HG03103 (cell line): Measurements from ENCODE around the gene KCNK17.
A peak's percentile ranks its signal among the peaks of the same experiment; 100 is the strongest.

ENCODE experiments used
- ATAC-seq: cut with Tn5 transposase; IDR thresholded peaks from one replicate; pipeline ENCODE4 v1.9.1; 2021; ENCODE audit warnings: low read depth; ENCODE audit not compliant: unreplicated experiment

Gene KCNK17

DNA sequence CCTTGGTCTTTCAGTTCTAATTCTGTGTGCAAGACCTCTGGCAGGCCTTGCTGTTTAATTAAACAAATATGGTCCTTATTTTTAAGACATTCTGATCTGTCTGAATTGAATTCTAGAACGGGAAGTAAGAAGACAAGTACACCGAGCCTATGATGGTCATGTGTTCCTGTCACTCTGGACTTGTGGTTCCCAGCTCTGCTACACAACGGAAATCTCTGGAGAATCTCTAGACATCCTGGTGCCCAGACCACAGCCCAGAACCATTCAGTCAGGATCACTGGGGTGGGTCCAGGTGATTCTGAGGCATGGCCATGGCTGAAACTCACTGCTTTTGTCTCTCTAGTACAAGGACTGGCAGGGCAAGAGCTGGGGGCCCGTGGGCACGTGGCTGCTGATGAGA lies 24.2 kb upstream of the KCNK17 start:
- ATAC-seq = no peak

DNA sequence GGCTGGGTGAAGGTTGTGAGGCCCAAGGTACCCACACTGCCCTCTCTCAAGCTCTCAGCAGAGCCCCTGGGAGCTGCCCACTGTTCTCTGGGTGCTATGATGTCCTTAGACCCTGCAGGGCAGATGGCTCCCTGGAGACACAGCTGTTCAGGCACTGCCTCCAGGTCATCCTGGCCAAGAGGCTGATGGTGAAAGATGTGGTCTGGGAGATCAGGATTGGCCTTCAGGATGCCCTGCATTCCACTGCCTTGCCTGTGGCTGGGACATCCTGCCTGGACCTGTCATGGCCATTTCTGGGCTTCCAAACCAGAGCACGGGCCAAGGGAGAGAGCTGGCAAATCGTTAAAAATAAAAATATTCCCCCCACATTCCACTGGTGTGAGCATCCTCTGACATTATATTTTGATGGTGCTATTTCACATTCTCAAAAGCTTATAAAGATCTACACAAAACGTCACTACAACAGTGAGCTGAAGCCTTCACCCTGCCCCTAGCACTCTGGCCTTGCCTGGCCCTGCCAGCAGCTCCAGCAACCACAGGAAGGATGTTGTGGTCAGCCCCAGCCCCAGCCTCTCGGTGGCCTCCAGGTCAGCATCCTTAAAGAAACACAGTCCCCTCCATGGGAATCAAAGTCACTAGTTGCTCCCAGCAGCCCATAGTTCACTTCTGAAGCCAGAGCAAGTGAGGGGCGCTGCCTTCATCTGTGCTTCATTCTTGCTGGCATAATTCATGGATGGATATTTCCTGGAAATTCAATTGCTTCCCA lies 21.7 kb upstream of the KCNK17 start:
- no peak for ATAC-seq

DNA sequence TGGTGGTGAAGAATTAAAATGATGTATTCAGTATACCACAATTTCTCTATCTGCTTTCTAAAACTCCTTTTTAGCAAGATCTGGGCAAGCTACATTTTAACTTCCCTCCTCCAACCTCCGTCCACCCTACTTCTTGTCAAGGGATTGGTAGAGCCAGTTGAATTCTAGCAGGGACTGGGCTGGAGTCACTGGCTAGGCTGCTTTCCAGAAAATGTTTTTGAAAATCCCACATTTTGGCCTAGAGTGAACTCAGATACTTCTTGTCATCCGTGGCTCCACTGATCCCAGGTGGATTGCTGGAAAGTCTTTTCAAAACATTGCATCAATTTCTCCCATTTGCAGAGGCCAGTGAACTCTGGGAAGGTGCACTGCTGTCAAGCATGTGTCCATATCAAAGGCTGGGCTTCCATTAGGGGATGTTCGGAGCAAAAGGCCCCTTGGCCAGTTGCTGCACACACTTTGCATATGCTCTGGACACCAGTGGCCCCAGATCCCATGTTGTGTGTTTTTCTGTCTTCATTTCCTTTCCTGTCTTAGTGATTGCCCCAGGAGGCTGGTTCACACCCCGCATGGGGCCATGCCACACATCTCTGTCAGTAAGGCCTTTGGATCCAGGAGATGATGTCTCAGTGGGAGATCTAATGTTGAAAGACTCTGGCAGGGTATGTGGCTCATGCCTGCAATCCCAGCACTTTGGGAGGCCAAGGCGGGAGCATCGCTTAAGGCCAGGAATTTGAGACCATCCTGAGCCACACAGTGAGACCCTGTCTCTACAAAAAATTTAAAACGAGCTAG lies 19.6 kb upstream of the KCNK17 start:
- ATAC-seq = no peak

DNA sequence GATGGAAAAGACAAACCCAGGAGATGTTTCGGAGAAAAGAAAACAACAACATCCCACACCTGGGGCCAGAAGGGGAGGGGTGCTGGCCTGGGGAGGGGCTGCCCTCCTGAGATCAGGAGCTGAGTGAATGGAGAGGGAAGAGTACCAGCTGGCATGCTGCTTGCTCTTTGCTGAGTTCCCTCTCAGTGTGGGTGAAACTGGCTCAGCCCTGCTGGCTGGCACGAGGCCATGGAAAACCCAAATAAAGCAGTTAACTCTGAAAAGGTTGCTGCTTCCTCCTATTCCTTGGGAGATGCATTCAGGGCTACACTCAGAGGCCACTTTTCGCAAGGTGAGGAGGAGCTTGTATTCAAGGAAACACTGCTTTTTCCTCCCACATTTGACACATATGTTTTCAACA lies 16.3 kb upstream of the KCNK17 start:
- no peak for ATAC-seq

DNA sequence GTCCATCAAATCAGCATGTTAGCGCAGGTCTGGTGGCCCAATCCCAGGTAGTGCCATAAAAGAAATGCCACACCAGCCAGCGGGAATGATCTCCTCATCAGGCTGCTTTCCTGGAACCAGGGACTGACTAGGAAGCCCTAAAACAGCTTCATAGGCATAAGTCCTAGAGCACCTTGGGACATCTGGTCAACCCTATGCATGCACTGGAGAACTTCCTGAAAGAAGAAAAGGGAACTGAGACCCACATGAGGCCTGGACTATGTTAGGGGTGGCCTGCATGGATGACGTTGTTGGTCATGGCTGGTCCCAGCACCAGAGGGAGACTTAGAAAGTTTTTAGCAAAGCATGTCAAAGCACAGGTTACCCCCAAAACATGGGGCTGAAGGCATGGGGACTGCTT lies 15.8 kb upstream of the KCNK17 start:
- peak; percentile 88 for ATAC-seq

DNA sequence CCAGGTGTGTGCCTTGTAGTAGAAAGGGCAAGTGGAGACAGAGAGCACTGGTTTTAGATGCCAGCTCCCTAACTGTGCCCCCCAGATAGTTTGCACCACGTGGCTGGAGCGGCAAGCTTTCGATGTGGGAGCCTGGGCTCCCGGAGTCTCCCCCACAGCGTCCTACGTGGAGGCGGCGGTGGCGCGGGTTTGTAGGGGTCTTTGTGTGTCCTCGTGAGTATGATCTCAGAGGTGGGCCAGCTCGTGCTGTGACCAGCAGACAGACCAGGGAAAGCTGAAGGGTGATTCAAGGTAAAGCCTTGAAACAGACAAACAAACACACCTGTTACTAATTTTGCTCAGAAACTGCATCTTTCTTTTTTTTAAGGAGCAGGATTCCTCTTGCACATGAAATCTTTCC lies 13.8 kb upstream of the KCNK17 start:
- no peak for ATAC-seq

DNA sequence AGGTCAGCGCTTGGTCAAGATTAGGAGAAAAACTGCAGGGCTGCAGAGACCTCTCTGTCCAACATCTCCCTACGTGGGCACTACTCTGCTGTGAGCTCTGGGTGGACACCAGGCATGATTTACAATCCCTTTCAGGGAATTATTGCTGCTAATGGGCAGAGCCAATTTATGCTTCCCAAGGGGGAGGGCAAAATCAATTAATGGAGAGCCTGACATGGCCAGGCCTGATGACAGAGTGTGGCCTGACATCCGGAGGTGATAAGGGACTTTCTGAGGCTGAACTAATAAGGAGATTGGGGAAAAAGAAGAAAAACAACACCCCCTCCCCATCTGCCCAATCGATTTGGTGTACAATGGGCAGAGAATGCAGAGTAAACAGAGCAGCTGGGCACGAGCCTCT lies 13.3 kb upstream of the KCNK17 start:
- ATAC-seq = no peak

DNA sequence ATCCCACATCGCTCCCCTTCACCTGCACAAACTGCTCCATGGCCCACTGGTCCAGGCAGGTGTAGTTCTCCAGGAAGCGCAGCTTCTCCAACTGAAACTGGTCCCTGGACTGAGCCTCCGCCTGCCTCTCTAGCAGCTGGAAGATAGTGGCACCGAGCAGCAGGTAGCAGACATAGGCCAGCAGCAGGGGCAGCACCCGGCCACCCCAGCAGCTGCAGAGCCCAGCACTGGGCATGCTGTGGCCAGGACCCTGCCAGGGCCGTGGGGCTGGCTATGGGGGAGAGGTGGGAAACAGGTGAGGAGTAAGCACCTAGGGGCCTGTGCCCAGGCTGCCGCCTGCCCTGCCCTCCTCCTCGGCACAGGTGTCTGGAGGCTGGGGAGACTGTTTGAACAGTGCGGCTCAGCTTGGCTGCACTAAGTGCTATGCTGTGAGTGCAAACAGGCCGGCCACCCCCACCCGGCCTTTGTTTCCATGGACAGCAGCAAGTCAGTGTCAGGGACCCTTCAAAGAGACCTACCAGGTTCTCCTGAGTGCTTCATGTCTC lies 8.2 kb upstream of the KCNK17 start, which contains the start of gene KCNK16:
Gene KCNK16 (minus strand): TSS at position 397 of the 545 bp plus-strand sequence. CDS start 162 bp downstream, at position 235.
- ATAC-seq = no peak

DNA sequence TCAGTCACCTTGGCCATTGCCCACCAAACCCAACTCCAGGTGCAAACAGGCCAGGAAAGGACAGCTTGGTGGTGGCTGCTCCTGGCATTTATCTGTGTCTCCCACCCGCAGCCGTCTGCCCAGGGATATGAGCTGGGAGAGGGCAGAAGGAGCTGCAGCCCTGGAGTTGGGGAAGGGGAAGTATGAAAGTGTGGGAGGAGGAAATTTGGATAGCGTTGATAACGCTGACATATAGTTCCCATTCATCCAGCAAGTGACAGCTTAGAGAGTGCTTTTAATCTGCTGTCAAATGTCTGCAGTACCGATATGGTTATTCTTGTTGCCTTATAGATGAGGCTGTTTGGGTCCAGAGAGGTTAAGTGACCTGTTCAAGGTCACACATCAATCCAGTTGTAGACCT lies 7.5 kb upstream of the KCNK17 start:
- no peak for ATAC-seq

DNA sequence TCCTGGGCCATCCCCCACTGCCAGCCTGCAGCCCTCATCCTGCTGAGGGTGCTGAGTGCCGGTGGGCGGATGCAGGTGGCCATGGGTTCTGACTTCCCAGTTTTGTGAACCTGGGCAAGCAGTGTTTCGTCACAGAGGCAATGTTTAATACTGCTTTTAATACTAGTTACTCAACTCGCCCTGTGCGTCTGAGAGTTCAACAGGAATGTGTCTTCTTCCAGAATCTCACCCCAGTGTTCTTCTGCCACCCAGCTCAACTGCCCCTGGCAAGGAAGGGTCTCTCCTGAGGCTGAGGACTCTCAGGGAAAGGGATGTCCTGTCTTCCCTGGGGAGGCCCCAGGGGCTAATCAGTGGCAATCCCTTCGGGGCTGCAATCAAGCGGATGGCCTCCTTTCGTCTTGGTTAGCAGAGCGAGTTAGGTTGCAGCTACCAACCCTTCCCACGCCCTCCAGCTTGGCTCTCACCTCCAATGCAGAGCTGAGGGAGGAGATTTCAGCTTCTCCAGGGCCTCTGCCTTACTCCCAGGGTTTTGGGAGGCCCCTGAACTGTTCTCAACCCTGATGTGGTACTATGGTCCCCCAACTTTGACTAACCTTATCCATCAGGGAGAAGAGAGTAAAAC lies 6.3 kb upstream of the KCNK17 start:
- ATAC-seq = no peak

DNA sequence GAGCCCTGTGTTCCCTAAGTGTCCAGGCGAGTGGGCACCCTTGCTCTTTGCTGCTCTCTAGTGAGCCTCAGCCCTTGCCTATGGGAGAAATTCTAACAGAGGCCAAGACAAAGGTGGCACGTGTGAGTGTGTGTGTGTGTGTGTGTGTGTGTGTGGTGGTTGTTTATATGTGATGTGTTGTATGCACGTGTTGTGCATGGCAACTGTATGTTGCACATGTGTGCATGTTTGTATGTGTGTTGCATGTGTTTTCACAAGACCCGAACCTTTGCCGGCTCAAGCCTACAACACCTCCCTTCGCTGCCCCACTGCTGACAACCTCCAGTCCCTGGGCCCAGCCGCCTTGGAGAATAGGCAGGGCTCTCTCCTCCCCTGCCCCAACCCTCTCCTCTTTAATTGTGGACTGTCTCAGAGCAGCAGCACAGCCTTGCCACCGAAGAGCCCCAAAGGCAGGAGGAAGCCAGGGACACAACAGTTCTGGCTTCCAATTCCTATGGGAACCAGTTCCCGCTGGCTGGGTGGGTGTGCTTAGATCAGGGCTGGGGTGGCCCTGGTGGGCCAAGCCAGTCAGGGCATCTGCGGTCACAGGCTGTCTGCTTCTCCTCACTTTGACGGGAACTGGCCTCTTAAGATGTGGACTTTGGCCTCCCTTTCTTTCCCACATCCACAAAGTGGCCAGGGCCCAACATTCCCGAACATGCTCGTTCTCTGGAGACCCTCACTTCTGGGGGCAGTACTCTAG lies 5.6 kb upstream of the KCNK17 start:
- no peak for ATAC-seq

DNA sequence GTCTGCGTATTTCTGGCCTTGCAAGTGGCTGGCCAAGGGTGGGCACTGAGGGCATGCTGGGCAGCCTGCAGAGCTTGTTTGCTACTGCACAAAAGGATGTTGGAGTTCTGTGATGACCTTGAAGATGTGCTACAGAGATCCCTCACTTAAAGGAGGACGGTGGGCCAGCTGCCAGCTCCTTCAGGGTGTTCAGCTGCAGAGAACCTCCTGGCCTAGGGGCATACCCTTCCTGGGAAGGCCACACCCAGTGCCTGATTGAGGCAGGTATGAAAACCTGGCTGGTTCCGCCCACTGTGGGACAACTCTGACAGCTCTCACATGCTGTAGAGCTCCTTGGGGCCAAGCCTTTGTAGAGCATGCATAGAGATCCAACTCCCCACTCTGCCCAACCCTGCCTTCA lies 3.0 kb upstream of the KCNK17 start:
- ATAC-seq = no peak

DNA sequence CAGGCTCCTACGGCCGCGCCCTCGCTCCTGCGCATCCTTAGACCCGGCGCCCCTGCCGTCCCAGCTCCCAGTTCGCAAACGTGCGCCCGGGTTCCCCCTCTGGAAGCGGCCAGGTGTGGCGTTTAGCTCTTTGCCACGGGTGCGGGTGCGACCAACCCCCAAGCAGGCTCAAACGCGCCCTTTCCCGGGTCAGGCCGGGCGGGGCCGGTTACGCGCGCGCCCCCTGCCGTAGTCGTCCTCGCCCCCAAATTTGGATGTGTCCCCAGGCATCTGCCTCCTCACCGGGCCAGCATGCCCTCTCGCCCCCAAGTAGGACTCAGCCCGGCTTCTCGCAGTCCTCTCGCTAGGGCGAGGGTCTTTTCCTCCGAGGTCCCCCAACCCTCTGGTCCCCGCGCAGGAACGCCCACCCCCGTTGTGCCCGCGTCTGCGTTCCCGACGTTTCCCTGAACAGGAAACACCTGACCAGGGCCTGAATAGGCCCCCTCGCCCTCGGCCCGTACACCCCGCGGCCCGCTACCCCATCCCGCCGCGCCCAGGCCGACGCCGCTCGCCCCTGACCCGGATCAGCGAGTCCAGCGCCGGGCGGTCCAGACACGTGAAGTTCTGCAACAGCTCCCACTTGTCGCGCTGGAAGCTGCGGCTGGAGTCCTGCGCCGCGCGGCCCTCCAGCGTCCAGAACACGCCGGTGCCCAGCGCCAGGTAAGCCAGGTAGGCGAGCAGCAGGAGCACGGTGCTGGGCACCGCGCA lies 520 bp downstream of the KCNK17 start:
- ATAC-seq = no peak

DNA sequence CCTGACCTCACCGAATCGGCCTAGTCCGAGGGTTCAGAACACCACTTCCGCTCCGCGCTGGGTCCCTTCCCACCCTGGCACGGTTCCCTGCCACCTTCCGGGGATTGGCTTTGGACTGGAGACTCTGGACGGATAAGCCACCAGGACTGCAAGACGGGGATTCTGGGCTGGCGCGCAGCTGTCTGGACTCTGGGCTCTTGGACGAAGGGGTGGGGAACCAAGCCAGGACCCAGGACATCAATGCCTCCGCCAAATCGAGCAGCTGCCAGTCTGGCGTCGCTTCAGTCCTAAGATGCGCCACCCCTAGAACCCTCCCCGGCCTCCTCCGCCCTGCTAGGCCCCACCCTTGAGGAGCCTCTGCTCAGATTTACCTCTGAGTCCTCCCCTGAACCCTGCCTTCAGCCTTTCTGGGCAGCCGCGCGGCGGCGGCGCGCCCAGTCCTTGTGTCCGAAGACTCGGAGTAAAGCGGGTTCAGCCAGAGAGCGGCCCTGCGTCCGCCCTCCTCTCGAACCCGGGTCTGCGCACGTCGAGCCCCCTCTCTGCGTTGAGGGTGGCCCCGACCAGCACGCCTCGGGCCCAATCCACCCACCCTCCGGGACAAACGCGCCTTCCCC lies 1.2 kb downstream of the KCNK17 start:
- no peak for ATAC-seq

DNA sequence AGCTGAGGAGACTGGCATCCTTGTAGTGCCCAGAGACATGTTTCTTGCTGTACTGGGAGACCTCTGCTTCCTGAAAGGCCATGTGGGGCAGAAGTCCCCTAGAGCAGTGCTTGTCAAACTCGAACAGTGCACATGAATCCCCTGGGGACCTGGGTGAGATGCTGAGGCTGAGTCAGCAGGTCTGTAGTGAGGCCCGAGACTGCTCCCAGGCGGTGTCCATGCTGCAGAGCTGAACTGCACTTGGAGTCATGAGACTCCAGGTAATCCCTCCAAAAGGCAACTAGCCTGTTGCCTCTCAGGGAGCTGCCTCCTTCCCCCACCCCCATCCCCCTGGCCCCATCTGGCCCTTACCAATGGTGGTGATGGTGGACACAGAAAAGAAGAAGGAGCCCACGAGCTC lies 3.7 kb downstream of the KCNK17 start:
- no peak for ATAC-seq

DNA sequence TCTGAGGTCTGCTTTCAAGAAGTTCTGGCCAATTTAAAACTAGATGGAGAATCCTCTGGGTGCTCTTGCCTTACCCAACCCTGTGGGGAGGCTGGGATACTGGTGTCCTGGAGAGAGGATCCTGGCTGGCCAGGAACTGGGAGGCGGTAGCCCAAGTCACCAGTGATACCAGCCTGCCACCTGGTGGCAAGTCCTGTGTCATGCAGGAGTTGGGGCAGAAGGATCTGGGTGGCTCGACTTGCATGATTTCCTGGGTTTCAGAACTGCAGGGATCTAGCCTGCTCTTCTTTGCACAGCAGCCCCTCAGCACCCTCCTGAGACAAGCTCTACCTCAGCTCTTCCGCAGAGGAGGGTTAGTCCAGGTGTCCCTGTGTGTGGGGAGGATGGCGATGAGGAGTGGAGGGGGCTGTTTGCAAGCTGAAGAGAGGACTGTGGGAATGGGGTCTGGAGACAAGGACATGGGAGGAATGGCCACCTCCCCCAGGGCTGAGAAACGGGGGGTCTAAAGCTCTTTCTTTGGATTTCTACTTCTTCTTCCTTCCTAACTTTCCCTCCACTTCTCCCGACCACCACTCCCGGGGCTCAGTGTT lies 4.2 kb downstream of the KCNK17 start:
- ATAC-seq = no peak

DNA sequence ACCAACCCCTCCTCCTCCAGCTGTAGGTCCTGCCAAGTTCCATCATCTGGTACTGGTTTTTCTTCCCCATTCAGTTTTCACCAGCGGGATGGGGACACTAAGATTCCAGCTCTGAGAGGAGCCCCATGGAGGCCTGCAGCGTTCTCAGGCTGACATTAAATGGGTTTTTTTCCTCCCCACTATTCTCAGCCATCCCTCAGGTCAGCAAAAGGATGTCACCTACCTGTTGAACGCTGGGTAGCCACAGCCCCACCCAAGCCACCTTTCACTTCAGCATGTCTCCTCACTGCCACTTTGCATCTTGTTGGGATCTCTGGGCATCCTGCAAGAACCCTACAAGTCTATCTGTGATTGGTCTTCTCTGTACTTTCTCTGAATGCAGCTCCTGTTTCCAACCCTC lies 6.8 kb downstream of the KCNK17 start:
- ATAC-seq = no peak

DNA sequence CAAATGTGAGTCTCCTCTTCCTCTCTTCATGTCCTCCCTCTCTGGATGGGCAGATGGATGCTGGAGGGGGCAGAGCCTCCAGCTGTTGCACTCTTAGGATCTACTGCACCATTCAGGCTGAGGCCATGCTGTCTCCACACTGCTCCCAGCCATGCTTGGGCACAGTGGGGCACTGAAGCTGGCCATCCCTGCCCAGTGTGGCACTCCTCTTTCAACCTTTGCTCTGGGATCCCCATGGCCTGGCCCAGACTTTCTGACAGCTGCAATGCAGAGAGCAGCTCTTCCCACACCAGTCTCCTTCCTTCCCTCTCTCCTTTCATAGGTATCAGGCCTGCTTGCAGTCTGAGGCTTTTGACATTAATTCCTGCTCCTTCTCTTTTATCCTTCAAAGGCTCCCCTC lies 9.3 kb downstream of the KCNK17 start:
- no peak for ATAC-seq
